ENCODE data around the gene SPAG17. TPM values are rescaled to one million over a fixed set of nuclear protein-coding genes. Genes with fewer than 3 reads are reported as not detected.

SPAG17 gene
- polyA plus RNA-seq, 2 donors, result 14.2 to 15.4 TPM

DNA sequence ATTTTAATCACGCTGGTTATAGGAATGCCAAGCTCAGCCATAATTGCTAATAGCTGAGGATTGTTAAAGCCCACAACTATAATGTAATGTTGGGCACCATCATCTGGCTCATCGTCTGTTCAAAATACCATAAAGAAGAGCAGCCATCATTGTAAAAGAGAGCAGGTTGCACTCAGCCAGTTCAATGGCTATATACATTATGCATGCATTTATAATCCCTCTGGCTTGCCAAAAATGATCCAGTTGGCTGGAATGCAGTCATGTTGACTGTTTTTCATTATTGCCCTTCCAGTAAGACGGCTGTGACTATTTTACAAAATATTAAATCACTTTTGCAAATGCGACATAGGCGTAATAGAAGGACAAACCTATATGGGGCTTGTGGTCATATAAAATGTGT is 85.3 kb downstream of the SPAG17 start:
- H3K4me3 ChIP-seq (ENCODE audit: low read depth in 1 of 2, low read length in 2 of 2), result no peak overlapping the region
- H3K4me1 ChIP-seq (ENCODE audit: control insufficient read depth in 2 of 2, insufficient read depth in 2 of 2, low read length in 1 of 2), result no peaks in the 10 kb centered on the region
- H3K36me3 ChIP-seq (ENCODE audit: control insufficient read depth in 2 of 2, insufficient read depth in 2 of 2, low read length in 1 of 2), result no peaks in the 10 kb centered on the region
- WGBS, 2 donors, result 79 to 80% methylated on average over 5 of the region's 5 CpGs
- H3K9me3 ChIP-seq (ENCODE audit: control insufficient read depth in 2 of 2, insufficient read depth in 1 of 2, low read depth in 1 of 2, low read length in 1 of 2), result no peaks in the 10 kb centered on the region
- H3K27ac ChIP-seq (ENCODE audit: low read depth in 2 of 2, low read length in 1 of 2), result no peak overlapping the region
- no peaks in the 10 kb centered on the region for H3K27me3 ChIP-seq (ENCODE audit: control insufficient read depth in 1 of 2, insufficient read depth in 2 of 2, low read length in 2 of 2)

DNA sequence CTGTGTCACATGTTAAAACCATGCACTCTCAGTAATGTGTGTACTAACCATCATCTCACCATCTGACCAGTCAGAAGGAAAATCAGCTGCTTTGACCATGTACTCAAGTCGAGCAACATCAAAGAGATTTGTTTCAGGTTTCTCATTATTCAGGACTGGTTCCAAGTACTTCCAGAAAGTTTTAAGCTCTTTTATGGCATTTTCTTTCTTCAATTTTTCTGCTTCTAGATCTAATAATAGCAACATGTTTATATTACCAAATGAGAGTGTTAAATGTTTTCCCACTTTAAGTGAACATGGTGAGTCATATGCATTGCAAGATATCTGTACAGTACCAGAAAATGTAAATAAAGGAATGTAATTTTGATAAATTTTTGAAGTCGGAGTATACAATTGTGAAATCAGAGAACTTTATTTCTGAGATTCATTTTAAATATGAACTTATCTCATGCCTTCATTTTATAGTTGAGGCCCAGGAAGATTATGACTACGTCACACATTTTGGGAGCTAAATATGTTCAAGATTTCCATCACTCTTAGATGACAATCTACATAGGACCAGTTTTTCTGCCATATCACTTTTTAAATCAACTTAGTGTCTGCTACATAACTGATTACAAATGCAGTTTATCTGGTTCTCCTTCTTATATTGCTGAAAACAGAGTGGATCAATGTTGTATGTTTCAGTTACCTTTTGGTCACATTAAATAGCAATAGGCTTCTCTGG is 87.2 kb downstream of the SPAG17 start:
- Histone ChIP-seq H3K36me3 (ENCODE audit: control insufficient read depth in 2 of 2, insufficient read depth in 2 of 2, low read length in 1 of 2) (no peaks in the 10 kb centered on the region), H3K27ac (ENCODE audit: low read depth in 2 of 2, low read length in 1 of 2) (no peak overlapping the region), H3K9me3 (ENCODE audit: control insufficient read depth in 2 of 2, insufficient read depth in 1 of 2, low read depth in 1 of 2, low read length in 1 of 2) (no peaks in the 10 kb centered on the region), H3K4me1 (ENCODE audit: control insufficient read depth in 2 of 2, insufficient read depth in 2 of 2, low read length in 1 of 2) (no peaks in the 10 kb centered on the region), H3K27me3 (ENCODE audit: control insufficient read depth in 1 of 2, insufficient read depth in 2 of 2, low read length in 2 of 2) (no peaks in the 10 kb centered on the region), H3K4me3 (ENCODE audit: low read depth in 1 of 2, low read length in 2 of 2) (no peak overlapping the region)
- WGBS, 2 donors, result 48 to 60% methylated on average over 3 of the region's 3 CpGs

DNA sequence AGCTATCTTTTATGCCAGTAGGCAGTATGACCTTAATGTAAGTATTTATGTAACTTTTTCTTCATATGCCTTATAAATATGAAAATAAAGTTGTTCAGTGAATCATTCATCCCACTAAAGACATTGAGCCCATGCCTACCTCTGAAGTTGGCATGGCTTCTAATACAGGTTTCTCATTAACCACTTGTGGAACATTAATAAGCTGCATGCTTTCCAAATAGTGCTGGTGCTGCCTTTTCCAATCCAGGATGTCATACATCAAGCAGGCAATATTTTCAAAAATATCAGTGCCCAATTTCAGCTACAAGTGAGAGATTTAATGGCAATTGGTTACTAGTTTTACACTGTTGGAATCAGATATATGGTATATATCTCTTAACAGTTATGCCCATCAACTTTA is 92.0 kb downstream of the SPAG17 start:
- Histone ChIP-seq H3K9me3 (ENCODE audit: control insufficient read depth in 2 of 2, insufficient read depth in 1 of 2, low read depth in 1 of 2, low read length in 1 of 2) (no peaks in the 10 kb centered on the region), H3K27ac (ENCODE audit: low read depth in 2 of 2, low read length in 1 of 2) (no peak overlapping the region), H3K36me3 (ENCODE audit: control insufficient read depth in 2 of 2, insufficient read depth in 2 of 2, low read length in 1 of 2) (no peaks in the 10 kb centered on the region), H3K27me3 (ENCODE audit: control insufficient read depth in 1 of 2, insufficient read depth in 2 of 2, low read length in 2 of 2) (no peaks in the 10 kb centered on the region), H3K4me1 (ENCODE audit: control insufficient read depth in 2 of 2, insufficient read depth in 2 of 2, low read length in 1 of 2) (no peaks in the 10 kb centered on the region), H3K4me3 (ENCODE audit: low read depth in 1 of 2, low read length in 2 of 2) (no peak overlapping the region)

DNA sequence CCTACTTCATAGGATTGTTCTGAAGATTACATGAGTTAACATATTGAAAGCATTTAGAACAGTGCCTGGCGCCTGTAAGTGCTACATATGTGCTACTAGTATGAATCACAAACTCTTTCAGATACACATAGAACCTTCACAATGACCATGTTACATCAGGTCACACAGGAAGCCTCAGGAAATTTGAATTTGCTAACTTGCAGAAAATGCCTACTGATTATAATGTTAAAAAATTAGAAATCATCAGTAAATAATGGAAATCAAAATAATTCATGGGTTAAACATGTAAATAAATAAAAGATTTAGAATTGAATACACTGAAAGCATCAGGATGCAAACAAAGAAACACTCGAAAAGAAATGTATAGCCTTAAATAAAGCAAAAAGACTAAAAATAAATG is 94.9 kb downstream of the SPAG17 start:
- Histone ChIP-seq H3K4me3 (ENCODE audit: low read depth in 1 of 2, low read length in 2 of 2) (no peak overlapping the region), H3K27me3 (ENCODE audit: control insufficient read depth in 1 of 2, insufficient read depth in 2 of 2, low read length in 2 of 2) (no peaks in the 10 kb centered on the region), H3K9me3 (ENCODE audit: control insufficient read depth in 2 of 2, insufficient read depth in 1 of 2, low read depth in 1 of 2, low read length in 1 of 2) (no peaks in the 10 kb centered on the region), H3K4me1 (ENCODE audit: control insufficient read depth in 2 of 2, insufficient read depth in 2 of 2, low read length in 1 of 2) (no peaks in the 10 kb centered on the region), H3K27ac (ENCODE audit: low read depth in 2 of 2, low read length in 1 of 2) (no peak overlapping the region), H3K36me3 (ENCODE audit: control insufficient read depth in 2 of 2, insufficient read depth in 2 of 2, low read length in 1 of 2) (no peaks in the 10 kb centered on the region)
- 82 to 85% methylated on average over 2 of the region's 2 CpGs for WGBS, 2 donors

DNA sequence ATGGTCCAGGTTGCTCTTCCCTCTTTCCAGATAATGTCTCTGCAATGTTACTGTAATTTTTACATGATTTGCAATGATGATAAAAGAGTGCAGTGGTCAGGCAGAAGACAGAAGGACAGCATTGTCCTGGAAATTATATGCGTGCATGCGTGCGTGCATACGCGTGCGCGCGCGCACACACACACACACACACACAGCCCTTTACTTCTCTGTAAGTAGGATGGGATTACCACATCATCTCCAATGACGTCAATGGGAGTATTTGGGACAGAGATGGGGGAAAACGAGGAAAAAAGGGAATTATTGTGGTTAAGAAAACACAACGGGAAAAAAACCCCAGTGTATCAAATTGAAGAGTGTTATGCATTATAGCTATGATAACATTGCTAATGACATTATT is 99.7 kb downstream of the SPAG17 start:
- Histone ChIP-seq H3K27me3 (ENCODE audit: control insufficient read depth in 1 of 2, insufficient read depth in 2 of 2, low read length in 2 of 2) (no peaks in the 10 kb centered on the region), H3K4me3 (ENCODE audit: low read depth in 1 of 2, low read length in 2 of 2) (no peak overlapping the region), H3K4me1 (ENCODE audit: control insufficient read depth in 2 of 2, insufficient read depth in 2 of 2, low read length in 1 of 2) (no peaks in the 10 kb centered on the region), H3K9me3 (ENCODE audit: control insufficient read depth in 2 of 2, insufficient read depth in 1 of 2, low read depth in 1 of 2, low read length in 1 of 2) (no peaks in the 10 kb centered on the region), H3K27ac (ENCODE audit: low read depth in 2 of 2, low read length in 1 of 2) (no peak overlapping the region), H3K36me3 (ENCODE audit: control insufficient read depth in 2 of 2, insufficient read depth in 2 of 2, low read length in 1 of 2) (no peaks in the 10 kb centered on the region)
- WGBS, 2 donors, result 91 to 93% methylated on average over 12 of the region's 12 CpGs

DNA sequence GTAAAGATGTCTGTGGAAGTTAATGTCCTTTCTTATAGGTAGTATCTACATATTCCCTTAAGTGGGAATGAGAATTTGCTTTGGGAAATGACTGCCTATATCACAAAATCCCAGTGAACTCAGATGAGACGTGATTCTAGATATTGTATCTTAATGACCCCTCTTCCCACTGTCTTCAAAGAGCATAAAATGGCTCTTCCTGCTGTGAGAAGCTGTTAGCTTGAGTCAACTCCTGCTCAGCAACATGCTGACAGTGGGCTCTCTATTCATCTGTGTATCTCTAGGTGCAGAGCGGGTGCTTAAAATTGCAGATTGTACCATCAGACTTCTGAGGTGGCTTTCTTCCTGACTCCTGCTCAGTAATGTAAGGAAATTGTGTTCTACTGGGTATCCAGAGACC is 100.6 kb downstream of the SPAG17 start:
- Histone ChIP-seq H3K27ac (ENCODE audit: low read depth in 2 of 2, low read length in 1 of 2) (no peak overlapping the region), H3K4me1 (ENCODE audit: control insufficient read depth in 2 of 2, insufficient read depth in 2 of 2, low read length in 1 of 2) (no peaks in the 10 kb centered on the region), H3K9me3 (ENCODE audit: control insufficient read depth in 2 of 2, insufficient read depth in 1 of 2, low read depth in 1 of 2, low read length in 1 of 2) (no peaks in the 10 kb centered on the region), H3K4me3 (ENCODE audit: low read depth in 1 of 2, low read length in 2 of 2) (no peak overlapping the region), H3K36me3 (ENCODE audit: control insufficient read depth in 2 of 2, insufficient read depth in 2 of 2, low read length in 1 of 2) (no peaks in the 10 kb centered on the region), H3K27me3 (ENCODE audit: control insufficient read depth in 1 of 2, insufficient read depth in 2 of 2, low read length in 2 of 2) (no peaks in the 10 kb centered on the region)
- 80 to 85% methylated on average over 2 of the region's 2 CpGs for WGBS, 2 donors

DNA sequence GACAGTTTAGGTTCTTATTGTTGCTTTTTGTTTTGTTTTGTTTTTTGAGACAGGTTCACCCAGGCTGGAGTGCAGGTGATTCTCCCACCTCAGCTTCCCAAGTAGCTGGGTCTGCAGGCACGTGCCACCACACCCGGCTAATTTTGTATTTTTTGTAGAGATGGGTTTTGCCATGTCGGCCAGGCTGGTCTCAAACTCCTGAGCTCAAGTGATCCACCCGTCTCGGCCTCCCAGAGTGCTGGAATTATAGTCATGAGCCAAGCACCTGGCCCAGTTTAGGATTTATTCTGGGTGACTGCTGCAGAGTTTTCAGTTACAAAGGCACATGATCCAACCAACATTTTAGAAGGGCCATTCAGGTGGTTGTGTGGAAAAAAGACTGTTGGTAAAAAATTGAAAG is 102.0 kb downstream of the SPAG17 start:
- 89 to 94% methylated on average over 5 of the region's 5 CpGs for WGBS, 2 donors
- no peaks in the 10 kb centered on the region for H3K9me3 ChIP-seq (ENCODE audit: control insufficient read depth in 2 of 2, insufficient read depth in 1 of 2, low read depth in 1 of 2, low read length in 1 of 2)
- H3K4me3 ChIP-seq (ENCODE audit: low read depth in 1 of 2, low read length in 2 of 2), result no peak overlapping the region
- H3K27ac ChIP-seq (ENCODE audit: low read depth in 2 of 2, low read length in 1 of 2), result no peak overlapping the region
- H3K27me3 ChIP-seq (ENCODE audit: control insufficient read depth in 1 of 2, insufficient read depth in 2 of 2, low read length in 2 of 2), result no peaks in the 10 kb centered on the region
- H3K36me3 ChIP-seq (ENCODE audit: control insufficient read depth in 2 of 2, insufficient read depth in 2 of 2, low read length in 1 of 2), result no peaks in the 10 kb centered on the region
- H3K4me1 ChIP-seq (ENCODE audit: control insufficient read depth in 2 of 2, insufficient read depth in 2 of 2, low read length in 1 of 2), result no peaks in the 10 kb centered on the region

DNA sequence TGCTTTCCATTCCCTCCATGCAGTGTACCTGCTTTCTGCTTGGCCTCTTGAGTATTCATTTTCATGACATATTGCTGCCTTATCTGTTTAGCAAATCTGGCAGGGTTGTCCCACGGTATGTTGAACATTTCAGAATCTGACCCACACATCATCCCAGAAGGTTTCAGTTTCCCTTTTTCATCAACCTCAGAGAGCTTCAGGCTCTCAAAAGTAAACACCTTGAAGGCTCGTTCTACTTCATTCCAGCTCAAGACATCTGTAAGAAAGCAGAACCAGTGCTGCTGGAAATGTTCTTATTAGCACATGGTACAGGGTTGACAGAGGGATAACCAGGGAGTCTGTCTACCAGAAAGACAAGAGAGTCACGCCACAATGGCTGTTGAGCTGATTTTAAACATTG is 103.6 kb downstream of the SPAG17 start:
- Histone ChIP-seq H3K27ac (ENCODE audit: low read depth in 2 of 2, low read length in 1 of 2) (no peak overlapping the region), H3K9me3 (ENCODE audit: control insufficient read depth in 2 of 2, insufficient read depth in 1 of 2, low read depth in 1 of 2, low read length in 1 of 2) (no peaks in the 10 kb centered on the region), H3K4me1 (ENCODE audit: control insufficient read depth in 2 of 2, insufficient read depth in 2 of 2, low read length in 1 of 2) (no peaks in the 10 kb centered on the region), H3K27me3 (ENCODE audit: control insufficient read depth in 1 of 2, insufficient read depth in 2 of 2, low read length in 2 of 2) (no peaks in the 10 kb centered on the region), H3K4me3 (ENCODE audit: low read depth in 1 of 2, low read length in 2 of 2) (no peak overlapping the region), H3K36me3 (ENCODE audit: control insufficient read depth in 2 of 2, insufficient read depth in 2 of 2, low read length in 1 of 2) (no peaks in the 10 kb centered on the region)
- 35 to 41% methylated on average over 3 of the region's 3 CpGs for WGBS, 2 donors

DNA sequence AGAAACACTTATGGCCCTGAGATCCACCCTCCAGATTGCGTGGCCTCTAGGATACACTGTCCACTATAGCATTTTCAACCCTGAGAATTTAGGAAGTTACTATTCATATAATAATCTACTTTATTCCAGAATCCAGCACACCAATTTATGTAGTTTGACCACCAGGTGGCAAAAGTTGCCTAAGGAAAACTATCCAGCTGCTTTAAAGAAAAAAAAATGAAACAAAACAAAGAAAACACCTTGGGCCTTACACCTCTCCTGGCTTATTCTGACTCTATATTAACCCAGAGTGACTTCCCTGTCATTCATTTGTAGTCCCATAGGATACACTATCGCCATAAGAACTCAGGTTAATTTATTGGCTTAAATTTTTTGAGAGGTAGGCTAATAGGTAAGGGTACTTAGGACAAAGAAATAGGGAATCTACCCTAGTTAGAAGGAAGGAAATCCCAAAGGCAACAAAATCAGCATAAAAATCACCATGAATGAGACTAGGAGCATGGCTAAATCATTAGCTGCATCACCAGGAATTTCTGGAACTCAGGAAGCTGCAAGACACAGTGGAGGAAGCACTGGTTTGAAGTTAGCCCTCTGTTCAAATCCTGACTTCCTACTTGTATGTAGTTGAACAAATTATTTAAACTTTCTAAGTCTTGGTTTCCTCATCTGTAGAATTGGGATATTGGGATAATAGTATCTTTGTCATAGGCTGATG is 107.5 kb downstream of the SPAG17 start:
- no peak overlapping the region for H3K27ac ChIP-seq (ENCODE audit: low read depth in 2 of 2, low read length in 1 of 2)
- no peaks in the 10 kb centered on the region for H3K27me3 ChIP-seq (ENCODE audit: control insufficient read depth in 1 of 2, insufficient read depth in 2 of 2, low read length in 2 of 2)
- no peaks in the 10 kb centered on the region for H3K9me3 ChIP-seq (ENCODE audit: control insufficient read depth in 2 of 2, insufficient read depth in 1 of 2, low read depth in 1 of 2, low read length in 1 of 2)
- no peak overlapping the region for H3K4me3 ChIP-seq (ENCODE audit: low read depth in 1 of 2, low read length in 2 of 2)
- 49 to 63% methylated on average over 2 of the region's 2 CpGs for WGBS, 2 donors
- no peaks in the 10 kb centered on the region for H3K4me1 ChIP-seq (ENCODE audit: control insufficient read depth in 2 of 2, insufficient read depth in 2 of 2, low read length in 1 of 2)
- H3K36me3 ChIP-seq (ENCODE audit: control insufficient read depth in 2 of 2, insufficient read depth in 2 of 2, low read length in 1 of 2), result no peaks in the 10 kb centered on the region

DNA sequence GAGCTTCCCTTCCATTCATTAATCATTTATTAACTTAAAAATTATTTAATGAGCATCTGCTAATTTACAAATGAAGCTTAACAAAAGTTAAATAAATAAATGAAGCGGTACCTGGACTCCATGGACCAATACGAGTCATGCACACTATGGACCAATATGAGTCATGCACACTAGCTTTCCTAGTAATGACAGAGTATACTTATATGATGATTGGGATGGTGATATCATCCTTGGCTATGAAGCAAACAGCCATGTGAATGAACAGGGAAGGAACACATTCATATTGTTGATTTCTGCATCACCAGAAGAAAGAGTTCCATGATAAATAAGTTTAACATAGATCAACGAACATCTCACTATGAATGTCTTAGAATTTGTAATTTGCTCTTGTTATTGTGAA is 109.9 kb downstream of the SPAG17 start:
- Histone ChIP-seq H3K27me3 (ENCODE audit: control insufficient read depth in 1 of 2, insufficient read depth in 2 of 2, low read length in 2 of 2) (no peaks in the 10 kb centered on the region), H3K36me3 (ENCODE audit: control insufficient read depth in 2 of 2, insufficient read depth in 2 of 2, low read length in 1 of 2) (no peaks in the 10 kb centered on the region)
- WGBS, 2 donors, result 70 to 76% methylated on average over 3 of the region's 3 CpGs

More for the DNA sequence above, 109.9 kb downstream of the SPAG17 start:
- Histone ChIP-seq H3K27ac (ENCODE audit: low read depth in 2 of 2, low read length in 1 of 2) (no peak overlapping the region), H3K4me1 (ENCODE audit: control insufficient read depth in 2 of 2, insufficient read depth in 2 of 2, low read length in 1 of 2) (no peaks in the 10 kb centered on the region), H3K9me3 (ENCODE audit: control insufficient read depth in 2 of 2, insufficient read depth in 1 of 2, low read depth in 1 of 2, low read length in 1 of 2) (no peaks in the 10 kb centered on the region), H3K4me3 (ENCODE audit: low read depth in 1 of 2, low read length in 2 of 2) (no peak overlapping the region)

Measured in esophagus (tissue), 2 donors.